HG03565 (cell line): ENCODE data around the gene BAG5.

Source experiments
- ATAC-seq: cut with Tn5 transposase; IDR thresholded peaks from one replicate; pipeline ENCODE4 v1.9.1; 2021; ENCODE audit warnings: mild to moderate bottlenecking, moderate library complexity; ENCODE audit not compliant: unreplicated experiment

Gene BAG5

GRCh38 chr14:103535891-103536565, 26.4 kb downstream of the BAG5 start:
- no peak for ATAC-seq

GRCh38 chr14:103535081-103535890, 27.2 kb downstream of the BAG5 start:
- no peak for ATAC-seq

- no peak for ATAC-seq
Observed at GRCh38 chr14:103534576-103535061, 27.8 kb downstream of the BAG5 start.

- ATAC-seq = no peak
Observed at GRCh38 chr14:103533999-103534575, 28.4 kb downstream of the BAG5 start.

GRCh38 chr14:103533137-103533998, 29.1 kb downstream of the BAG5 start:
- ATAC-seq = no peak

- no peak for ATAC-seq
Observed at GRCh38 chr14:103532216-103533136, 30.0 kb downstream of the BAG5 start.

- ATAC-seq = no peak
Observed at GRCh38 chr14:103531421-103532215, 30.8 kb downstream of the BAG5 start.

GRCh38 chr14:103530831-103531230, 31.6 kb downstream of the BAG5 start:
- ATAC-seq = no peak

- no peak for ATAC-seq
Observed at GRCh38 chr14:103530390-103530789, 32.1 kb downstream of the BAG5 start.

GRCh38 chr14:103529383-103530365, 32.8 kb downstream of the BAG5 start:
- ATAC-seq = no peak

- peak; percentile 29 for ATAC-seq
Observed at GRCh38 chr14:103528587-103529382, 33.7 kb downstream of the BAG5 start, which contains the start of gene TRMT61A. TSS of gene TRMT61A (plus strand) at chr14:103529196. CDS start at chr14:103529979, 783 bp downstream.

GRCh38 chr14:103528146-103528586, 34.3 kb downstream of the BAG5 start:
- ATAC-seq = no peak

- no peak for ATAC-seq
Observed at GRCh38 chr14:103527408-103528145, 34.9 kb downstream of the BAG5 start.

GRCh38 chr14:103526914-103527248, 35.6 kb downstream of the BAG5 start:
- ATAC-seq = no peak

GRCh38 chr14:103526247-103526913, 36.1 kb downstream of the BAG5 start:
- ATAC-seq = no peak
